A673 (cell line): ENCODE measurements around the gene POLR1E. TPM values are rescaled to one million over a fixed set of nuclear protein-coding genes. Genes with fewer than 3 reads are reported as not detected.

Source experiments
- BruUV-seq: library from RNA; stranded (reverse); fragments of 400-500 nt; replicated peaks from 2 replicates; lab custom pipeline; 2021; lab: Mats Ljungman, UMichigan
- CTCF ChIA-PET: fragments of 300-600 bp; sonication (Branson Sonifier 250); formaldehyde crosslinking; loops from one replicate; lab custom pipeline; 2022; ENCODE audit warnings: antibody characterized with exemption; lab: Charles Lee
- POLR2A ChIA-PET: fragments of 300-600 bp; sonication (Branson Sonifier 250); formaldehyde crosslinking; loops from one replicate; lab custom pipeline; 2022; ENCODE audit warnings: antibody characterized with exemption; ENCODE audit not compliant: low non-redundant PET; lab: Charles Lee
- DNase-seq: peaks from one replicate; pipeline ENCODE4 v3.0.0-alpha.2; 2015; ENCODE audit warnings: low spot score
- H3K27ac ChIP-seq: fragments of 200-600 bp; sonication (generic); 2 replicates; pipeline ENCODE4 v1.5.1; 2016; ENCODE audit warnings: mixed run types, low read depth, mild to moderate bottlenecking, mixed read lengths, antibody characterized with exemption, low read length; ENCODE audit not compliant: poor library complexity, severe bottlenecking
- H3K27me3 ChIP-seq: fragments of 200-600 bp; sonication (generic); replicated peaks from 2 replicates; pipeline ENCODE4 v1.6.1; 2017; ENCODE audit warnings: mixed run types, low read depth, mild to moderate bottlenecking, mixed read lengths, antibody characterized with exemption, low read length; ENCODE audit not compliant: insufficient read depth, poor library complexity
- H3K36me3 ChIP-seq: fragments of 200-600 bp; sonication (generic); 2 replicates; pipeline ENCODE4 v1.6.1; 2016; ENCODE audit warnings: mixed run types, mild to moderate bottlenecking, mixed read lengths, antibody characterized with exemption, low read length; ENCODE audit not compliant: insufficient read depth, poor library complexity, severe bottlenecking
- H3K4me1 ChIP-seq: fragments of 200-600 bp; sonication (generic); 2 replicates; pipeline ENCODE4 v1.6.1; 2017; ENCODE audit warnings: mixed run types, mild to moderate bottlenecking, mixed read lengths, antibody characterized with exemption, low read length; ENCODE audit not compliant: insufficient read depth, poor library complexity, severe bottlenecking
- H3K4me3 ChIP-seq: fragments of 200-600 bp; sonication (generic); 2 replicates; pipeline ENCODE4 v1.5.1; 2016; ENCODE audit warnings: low read depth, mixed run types, mild to moderate bottlenecking, mixed read lengths, low read length; ENCODE audit not compliant: poor library complexity, severe bottlenecking
- H3K9me3 ChIP-seq: fragments of 200-600 bp; sonication (generic); 2 replicates; pipeline ENCODE4 v1.6.1; 2016; ENCODE audit warnings: mixed run types, low read depth, mild to moderate bottlenecking, mixed read lengths, antibody characterized with exemption, low read length; ENCODE audit not compliant: poor library complexity, severe bottlenecking
- EZH2 ChIP-seq: fragments of 200-600 bp; sonication (generic); IDR thresholded peaks from 2 replicates; pipeline ENCODE4 v1.6.1; 2017; ENCODE audit warnings: borderline replicate concordance, low read depth, mild to moderate bottlenecking, mixed read lengths, antibody characterized with exemption, low read length; ENCODE audit not compliant: poor library complexity, severe bottlenecking
- intact Hi-C: fragments of 100-400 bp; cut with micrococcal nuclease; formaldehyde crosslinking; loops from one replicate; pipeline ENCODE4 v1.10.0; 2022; ENCODE audit not compliant: unreplicated experiment
- total RNA-seq: library from RNA; stranded (reverse); gene quantifications from 2 replicates; pipeline ENCODE4 v1.2.3, GENCODE V29; 2021
- TF ChIP-seq, protein P1 (sequence below): fragments of 300-800, 200-600 bp; sonication (generic); conservative IDR thresholded peaks from 2 replicates; pipeline ENCODE4 v1.5.1; 2017; ENCODE audit warnings: low read depth, mild to moderate bottlenecking, antibody characterized with exemption, low read length, moderate library complexity, mixed read lengths

Gene POLR1E
- total RNA-seq, 1 experiment from 2014 or later, result 68.8 TPM

GRCh38 chr9:37523916-37524315, 38.2 kb downstream of the POLR1E start:
- intact Hi-C loops, result no loop called here
- POLR2A ChIA-PET, result no interaction called here

DNA sequence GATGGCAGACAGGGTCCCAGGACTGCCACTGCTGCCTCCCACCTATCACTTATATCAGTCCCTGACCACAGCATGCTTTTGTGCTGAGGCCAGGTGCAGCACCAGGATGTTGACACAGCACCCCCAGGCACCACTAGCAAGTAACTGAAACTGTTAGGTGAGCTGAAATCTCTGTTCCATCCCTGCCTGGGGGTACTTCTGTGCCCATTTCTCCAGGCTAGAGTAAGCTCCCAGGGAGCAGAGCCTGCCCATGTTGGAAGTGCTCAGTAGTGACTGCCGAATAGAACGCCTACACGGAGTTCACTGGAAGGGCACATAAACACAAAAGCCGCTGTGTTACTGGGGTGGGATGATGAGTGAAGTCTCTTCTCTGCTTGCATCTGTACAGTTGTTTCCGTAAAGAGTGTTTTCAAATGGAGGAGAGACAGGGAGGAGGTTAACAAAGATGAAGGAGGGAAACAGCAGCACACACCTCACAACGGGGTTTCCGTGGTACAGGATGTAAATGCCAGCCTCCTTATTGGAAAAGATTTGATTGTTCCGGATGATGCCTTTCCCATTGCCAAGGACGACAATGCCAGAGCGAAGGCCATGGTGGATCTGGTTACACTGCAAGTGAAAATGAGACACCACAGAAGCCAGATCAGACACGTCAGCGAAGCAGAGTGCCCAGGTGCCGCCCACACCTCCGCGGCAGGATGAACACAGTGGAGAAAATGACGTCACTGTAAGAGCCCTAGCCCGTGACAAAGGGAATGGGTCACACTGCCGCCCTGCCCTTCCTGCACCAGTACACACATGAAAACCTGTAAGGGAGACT, 43.1 kb downstream of the POLR1E start:
- no peaks in the 10 kb centered on the region for H3K4me1 ChIP-seq
- no peak overlapping the region for H3K27ac ChIP-seq
- intact Hi-C loops, result loop anchor here (5.0 kb wide), 1 partner anchor 47 kb away; no protein-coding TSS in a partner anchor
- POLR2A ChIA-PET, result no interaction called here
- H3K27me3 ChIP-seq, result no peaks in the 10 kb centered on the region
- H3K9me3 ChIP-seq, result no peaks in the 10 kb centered on the region
- CTCF ChIA-PET, result no interaction called here
- no peak overlapping the region for H3K4me3 ChIP-seq
- BruUV-seq, result no TSS peak
- H3K36me3 ChIP-seq, result peaks cover 5% of the 10 kb centered on the region
- no peak for TF ChIP-seq EZH2
- TF ChIP-seq, protein P1, sequence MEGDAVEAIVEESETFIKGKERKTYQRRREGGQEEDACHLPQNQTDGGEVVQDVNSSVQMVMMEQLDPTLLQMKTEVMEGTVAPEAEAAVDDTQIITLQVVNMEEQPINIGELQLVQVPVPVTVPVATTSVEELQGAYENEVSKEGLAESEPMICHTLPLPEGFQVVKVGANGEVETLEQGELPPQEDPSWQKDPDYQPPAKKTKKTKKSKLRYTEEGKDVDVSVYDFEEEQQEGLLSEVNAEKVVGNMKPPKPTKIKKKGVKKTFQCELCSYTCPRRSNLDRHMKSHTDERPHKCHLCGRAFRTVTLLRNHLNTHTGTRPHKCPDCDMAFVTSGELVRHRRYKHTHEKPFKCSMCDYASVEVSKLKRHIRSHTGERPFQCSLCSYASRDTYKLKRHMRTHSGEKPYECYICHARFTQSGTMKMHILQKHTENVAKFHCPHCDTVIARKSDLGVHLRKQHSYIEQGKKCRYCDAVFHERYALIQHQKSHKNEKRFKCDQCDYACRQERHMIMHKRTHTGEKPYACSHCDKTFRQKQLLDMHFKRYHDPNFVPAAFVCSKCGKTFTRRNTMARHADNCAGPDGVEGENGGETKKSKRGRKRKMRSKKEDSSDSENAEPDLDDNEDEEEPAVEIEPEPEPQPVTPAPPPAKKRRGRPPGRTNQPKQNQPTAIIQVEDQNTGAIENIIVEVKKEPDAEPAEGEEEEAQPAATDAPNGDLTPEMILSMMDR, result no peak
- no peak for DNase-seq

More at GRCh38 chr9:37523916-37524315, 38.2 kb downstream of the POLR1E start:
- H3K9me3 ChIP-seq, result no peaks in the 10 kb centered on the region
- no peak overlapping the region for H3K27ac ChIP-seq
- no TSS peak for BruUV-seq
- no peak for TF ChIP-seq EZH2
- TF ChIP-seq, protein P1, result no peak
- no peaks in the 10 kb centered on the region for H3K27me3 ChIP-seq
- H3K4me1 ChIP-seq, result no peaks in the 10 kb centered on the region
- peaks cover 5% of the 10 kb centered on the region for H3K36me3 ChIP-seq
- CTCF ChIA-PET, result no interaction called here
- no peak overlapping the region for H3K4me3 ChIP-seq
- no peak for DNase-seq

DNA sequence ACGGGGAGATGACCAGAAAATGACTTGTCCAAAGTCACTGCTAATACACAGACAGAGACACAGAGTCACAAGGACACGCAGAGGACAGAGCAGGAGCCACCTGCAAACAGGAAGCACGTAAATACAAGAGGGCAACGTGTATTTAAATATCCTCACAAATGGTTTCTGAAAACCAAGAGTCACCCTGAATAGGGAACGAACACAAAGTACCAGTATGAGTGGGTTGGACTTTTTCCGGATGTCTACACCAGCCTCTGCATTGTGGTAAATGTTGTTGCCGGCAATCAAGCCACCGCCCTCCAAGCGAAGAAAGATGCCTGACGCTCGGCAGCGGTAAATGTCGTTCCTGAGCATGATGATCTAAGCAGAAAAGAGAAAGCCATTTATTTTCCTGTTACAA, 46.0 kb downstream of the POLR1E start:
- no TSS peak for BruUV-seq
- DNase-seq, result no peak
- Histone ChIP-seq H3K4me1 (no peaks in the 10 kb centered on the region), H3K9me3 (no peaks in the 10 kb centered on the region), H3K27me3 (no peaks in the 10 kb centered on the region), H3K36me3 (peaks cover 5% of the 10 kb centered on the region), H3K4me3 (no peak overlapping the region), H3K27ac (no peak overlapping the region)
- TF ChIP-seq EZH2, result no peak
- TF ChIP-seq, protein P1, result no peak
- CTCF ChIA-PET, result no interaction called here
- POLR2A ChIA-PET, result no interaction called here
- intact Hi-C loops, result no loop called here
